SK-N-MC (cell line): ENCODE data around the gene DDC.

Experiments used
- EZH2 ChIP-seq: fragments of 200-600 bp; sonication (generic); IDR thresholded peaks from one replicate; pipeline ENCODE4 v1.6.1; 2017; ENCODE audit warnings: antibody characterized with exemption
- FOXP2 ChIP-seq: optimal IDR thresholded peaks from 2 replicates; pipeline ENCODE3; 2011; ENCODE audit warnings: mild to moderate bottlenecking, moderate library complexity; ENCODE audit not compliant: insufficient read depth; ENCODE audit errors: extremely low read length, control extremely low read depth
- POLR2AphosphoS5 ChIP-seq: IDR thresholded peaks from 2 replicates; pipeline ENCODE4 v1.6.1; 2012; ENCODE audit warnings: mild to moderate bottlenecking, low read depth, low read length, borderline replicate concordance

DNA sequence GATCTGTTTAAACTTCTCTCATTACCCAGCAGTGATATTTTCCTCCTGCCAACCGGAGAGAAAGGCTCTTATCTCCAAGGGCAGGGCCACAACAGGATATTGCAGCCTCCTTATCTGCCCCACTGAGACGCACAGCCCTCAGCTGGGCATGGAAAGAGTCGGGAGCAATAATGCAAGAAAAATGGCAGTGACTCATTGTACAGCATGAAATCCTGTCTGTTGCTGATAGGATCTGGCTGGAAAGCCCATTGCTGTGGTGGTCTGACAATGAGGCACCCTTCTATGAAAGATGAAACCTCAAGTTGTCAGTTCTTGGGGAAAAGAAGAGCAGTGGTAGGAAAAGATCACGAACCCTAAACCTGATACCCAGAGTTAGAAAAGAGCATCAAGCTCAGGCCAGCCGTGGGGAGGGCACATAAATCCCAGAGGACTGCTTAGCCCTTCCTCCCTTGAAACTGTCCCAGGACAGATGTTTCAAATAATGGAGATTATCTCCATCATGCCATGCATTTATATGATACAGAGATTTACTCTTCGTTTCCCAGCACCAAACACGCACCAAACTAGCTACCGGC, 68.0 kb downstream of the DDC start:
- TF ChIP-seq EZH2 (no peak), POLR2AphosphoS5 (no peak), FOXP2 (no peak)
